B cell (primary cell): ENCODE results near the gene PHF21B. TPM values are rescaled to one million over a fixed set of nuclear protein-coding genes. Genes with fewer than 3 reads are reported as not detected.

ENCODE experiments used
- ATAC-seq: fragments of 200-7000 bp; cut with Tn5 transposase; one replicate; pipeline ENCODE4 v1.10.0; 2021; ENCODE audit warnings: low read depth, mild to moderate bottlenecking, moderate number of reproducible peaks, moderate library complexity
- CTCF ChIA-PET: fragments of 350-600 bp; sonication (Branson Sonifier 250); formaldehyde crosslinking; loops from one replicate; lab custom pipeline; 2021; ENCODE audit warnings: antibody characterized with exemption, inconsistent platforms; lab: Charles Lee
- POLR2A ChIA-PET: fragments of 350-600 bp; sonication (Branson Sonifier 250); formaldehyde crosslinking; loops from one replicate; lab custom pipeline; 2021; ENCODE audit warnings: antibody characterized with exemption; lab: Charles Lee
- DNase-seq: peaks from one replicate; pipeline ENCODE4 v3.0.0; 2013
- H2AFZ ChIP-seq: 2 replicates; pipeline ENCODE4 v1.6.1; 2012; ENCODE audit warnings: mild to moderate bottlenecking, low read depth, low read length; ENCODE audit not compliant: insufficient read depth, poor library complexity, severe bottlenecking
- H3K27ac ChIP-seq, 2 donors: 1 replicate in 1 of 2; 2 replicates in 1 of 2; pipeline ENCODE4 v1.5.1; 2012 to 2013; ENCODE audit warnings: low read length in 2 of 2, mild to moderate bottlenecking in 2 of 2, moderate library complexity in 1 of 2
- H3K27me3 ChIP-seq, 4 experiments: fragments of 200-600 bp in 1 of 4; sonication (generic) in 1 of 4; replicated peaks in 1 of 4; 1 replicate in 2 of 4; 2 replicates in 2 of 4; pipeline versions ENCODE4 v1.6.1 to v1.7.0; 2013 to 2016; ENCODE audit warnings: low read length in 3 of 4, mild to moderate bottlenecking in 2 of 4, mixed read lengths in 1 of 4, moderate library complexity in 1 of 4; ENCODE audit not compliant: insufficient read depth in 4 of 4, control insufficient read depth in 3 of 4; ENCODE audit errors: control extremely low read depth in 1 of 4
- H3K36me3 ChIP-seq, 2 experiments: replicated peaks in 1 of 2; 1 replicate in 1 of 2; 2 replicates in 1 of 2; pipeline versions ENCODE4 v1.6.1 to v1.7.1; 2013; ENCODE audit warnings: low read length in 1 of 2; ENCODE audit not compliant: insufficient read depth in 2 of 2, control insufficient read depth in 1 of 2; ENCODE audit errors: control extremely low read depth in 1 of 2, extremely low read depth in 1 of 2
- H3K4me1 ChIP-seq, 2 donors: fragments of 200-600 bp in 1 of 2; sonication (generic) in 1 of 2; 1 replicate in 1 of 2; 2 replicates in 1 of 2; pipeline versions ENCODE4 v1.5.1 to v1.6.1; 2013 to 2017; ENCODE audit warnings: low read length in 2 of 2; ENCODE audit not compliant: control insufficient read depth in 2 of 2, insufficient read depth in 2 of 2
- H3K4me2 ChIP-seq: replicated peaks from 2 replicates; pipeline ENCODE3; 2012; ENCODE audit warnings: mild to moderate bottlenecking, low read depth, low read length; ENCODE audit not compliant: poor library complexity, severe bottlenecking
- H3K4me3 ChIP-seq, 5 experiments: fragments of 200-600 bp in 1 of 5; sonication (generic) in 1 of 5; 1 replicate in 3 of 5; 2 replicates in 2 of 5; pipeline versions ENCODE4 v1.5.1 to v1.7.0; 2011 to 2016; ENCODE audit warnings: low read length in 4 of 5, mild to moderate bottlenecking in 4 of 5, low read depth in 2 of 5, control low read depth in 1 of 5, moderate library complexity in 1 of 5; ENCODE audit not compliant: insufficient read depth in 1 of 5; ENCODE audit errors: control extremely low read depth in 1 of 5, extremely low read depth in 1 of 5
- H3K79me2 ChIP-seq: fragments of 200-600 bp; sonication (generic); one replicate; pipeline ENCODE4 v1.6.0; 2016; ENCODE audit warnings: low read length; ENCODE audit not compliant: control insufficient read depth, insufficient read depth
- H3K9ac ChIP-seq: fragments of 200-600 bp; sonication (generic); 2 replicates; pipeline ENCODE4 v1.6.1; 2017; ENCODE audit warnings: mild to moderate bottlenecking, low read length, moderate library complexity
- H3K9me3 ChIP-seq, 3 donors: one replicate each; pipeline versions ENCODE4 v1.6.1 to v1.7.1; 2013; ENCODE audit warnings: low read length in 2 of 3; ENCODE audit not compliant: control insufficient read depth in 2 of 3, insufficient read depth in 1 of 3; ENCODE audit errors: control extremely low read depth in 1 of 3
- H4K20me1 ChIP-seq: 2 replicates; pipeline ENCODE4 v1.6.0; 2012; ENCODE audit warnings: mild to moderate bottlenecking, low read length; ENCODE audit not compliant: insufficient read depth, control insufficient read depth, poor library complexity, severe bottlenecking
- H3K27ac Mint-ChIP-seq: one replicate; pipeline ENCODE4 v1.8.0; 2021; ENCODE audit warnings: mixed read lengths
- H3K27me3 Mint-ChIP-seq: one replicate; pipeline ENCODE4 v1.8.0; 2021; ENCODE audit warnings: mixed read lengths
- H3K4me1 Mint-ChIP-seq: one replicate; pipeline ENCODE4 v1.8.0; 2021; ENCODE audit warnings: mixed read lengths
- H3K4me3 Mint-ChIP-seq: one replicate; pipeline ENCODE4 v1.8.0; 2021; ENCODE audit warnings: mixed read lengths
- H3K9me3 Mint-ChIP-seq: one replicate; pipeline ENCODE4 v1.8.0; 2022; ENCODE audit warnings: mixed read lengths; ENCODE audit not compliant: insufficient read depth
- CTCF ChIP-seq: fragments of 200-600 bp; IDR thresholded peaks from one replicate; pipeline ENCODE4 v1.8.0; 2022; ENCODE audit warnings: antibody characterized with exemption, mild to moderate bottlenecking
- EZH2 ChIP-seq: IDR thresholded peaks from 2 replicates; pipeline ENCODE4 v1.6.1; 2012; ENCODE audit warnings: borderline replicate concordance, low read depth, mild to moderate bottlenecking, moderate library complexity, low read length; ENCODE audit not compliant: insufficient read depth, poor library complexity, severe bottlenecking
- WGBS: methylation state at CpG from one replicate; pipeline ENCODE4 v1.1.5; 2013; ENCODE audit warnings: missing lambda C conversion rate; ENCODE audit not compliant: insufficient coverage; 5-methylcytosine and 5-hydroxymethylcytosine counted together
- intact Hi-C: fragments of 100-400 bp; cut with micrococcal nuclease; formaldehyde crosslinking; loops from one replicate; pipeline ENCODE4 v1.10.0; 2022
- polyA plus RNA-seq: library from polyadenylated mRNA; depleted of rRNA; stranded (reverse); fragments of >200 nt; gene quantifications from 2 replicates; pipeline ENCODE4 v1.2.3, GENCODE V29; 2012
- total RNA-seq, 2 donors: library from RNA; stranded (reverse); fragments of 120-200 nt in 1 of 2; gene quantifications; 1 replicate in 1 of 2; 2 replicates in 1 of 2; pipeline versions ENCODE4 v1.2.3 to v1.2.4, GENCODE V29; 2013 to 2022

The PHF21B gene
- total and polyA plus RNA-seq, 2 donors (not counting 1 experiment from before 2014, with no cell fraction given) = not detected

GRCh38 chr22:44834065-44834464 is 175.7 kb downstream of the PHF21B start:
- POLR2A ChIA-PET = no interaction called here
- peaks cover 13% of the 10 kb centered on the region for H3K9me3 Mint-ChIP-seq
- H3K27ac Mint-ChIP-seq = no peak overlapping the region
- H3K4me1 ChIP-seq = no peaks in the 10 kb centered on the region
- CTCF ChIA-PET = no interaction called here
- TF ChIP-seq EZH2 (no peak), CTCF (no peak)
- H3K27ac ChIP-seq = no peak overlapping the region
- intact Hi-C loops = no loop called here
- DNase-seq (no peak), ATAC-seq (no peak)
- no peak overlapping the region for H3K4me2 ChIP-seq
- H2AFZ ChIP-seq = no peak overlapping the region
- H4K20me1 ChIP-seq = no peaks in the 10 kb centered on the region
- no peak overlapping the region for H3K4me3 Mint-ChIP-seq
- no peak overlapping the region for H3K9ac ChIP-seq
- no peaks in the 10 kb centered on the region for H3K36me3 ChIP-seq
- peaks cover 0 to 19% (median 10%) of the 10 kb centered on the region in 3 donors for H3K9me3 ChIP-seq
- H3K27me3 Mint-ChIP-seq = peaks cover 9% of the 10 kb centered on the region
- no peaks in the 10 kb centered on the region for H3K4me1 Mint-ChIP-seq
- H3K79me2 ChIP-seq = no peaks in the 10 kb centered on the region
- H3K27me3 ChIP-seq = peaks cover 0 to 5% (median 0%) of the 10 kb centered on the region in 4 experiments
- no peak overlapping the region for H3K4me3 ChIP-seq

- no CpG with 5 or more reads among the region's 1 CpG for WGBS
- H3K4me1 ChIP-seq = no peaks in the 10 kb centered on the region
- Mint-ChIP-seq H3K4me3 (no peak overlapping the region), H3K27ac (no peak overlapping the region), H3K27me3 (peaks cover 17% of the 10 kb centered on the region), H3K4me1 (no peaks in the 10 kb centered on the region), H3K9me3 (peaks cover 13% of the 10 kb centered on the region)
- intact Hi-C loops = no loop called here
- H3K4me2 ChIP-seq = no peak overlapping the region
- DNase-seq (no peak), ATAC-seq (no peak)
- H3K27me3 ChIP-seq = peaks cover 0 to 5% (median 0%) of the 10 kb centered on the region in 4 experiments
- ChIA-PET POLR2A (no interaction called here), CTCF (no interaction called here)
- H3K9me3 ChIP-seq = peaks cover 0 to 15% (median 10%) of the 10 kb centered on the region in 3 donors
- H4K20me1 ChIP-seq = no peaks in the 10 kb centered on the region
- no peak overlapping the region for H3K9ac ChIP-seq
- no peak overlapping the region for H3K4me3 ChIP-seq
- no peak overlapping the region for H2AFZ ChIP-seq
- H3K79me2 ChIP-seq = no peaks in the 10 kb centered on the region
- H3K27ac ChIP-seq = no peak overlapping the region
- TF ChIP-seq CTCF (no peak), EZH2 (no peak)
- H3K36me3 ChIP-seq = no peaks in the 10 kb centered on the region
These were observed 177.9 kb downstream of the PHF21B start for GRCh38 chr22:44831885-44832284.

Other genes starting within 250 kb of the PHF21B start
- gene NUP50, start 153.9 kb upstream of the PHF21B start, total RNA-seq = 105 and 108 TPM in 2 replicates
- gene NUP50, start 153.9 kb upstream of the PHF21B start, polyA plus RNA-seq = 9.1 and 14.4 TPM in 2 replicates
- 46.8 and 47.2 TPM in 2 replicates for gene KIAA0930, start 230.9 kb upstream of the PHF21B start, total RNA-seq
- gene KIAA0930, start 230.9 kb upstream of the PHF21B start, polyA plus RNA-seq = 16.4 and 27.0 TPM in 2 replicates